Suppressor macrophage (primary cell): ENCODE data around the gene BUD23.
"Not testable (repeated sequence)": the region's sequence is repeated elsewhere in the genome, so short reads cannot be mapped to it uniquely, and the experiment has no call there.

Source experiments
- DNase-seq, 4 experiments: peaks; one replicate each; pipeline ENCODE4 v3.0.0-alpha.2; 2020 to 2022
- total RNA-seq, 17 experiments: gene quantifications; one replicate each; lab custom pipeline; 2026; ENCODE audit warnings: mixed read lengths in 6 of 17, inconsistent platforms in 3 of 17; lab: John Stamatoyannopoulos, UW

BUD23 gene
- 17.5 to 36.3 (median 23.1) reads per million in 17 experiments for total RNA-seq

DNA sequence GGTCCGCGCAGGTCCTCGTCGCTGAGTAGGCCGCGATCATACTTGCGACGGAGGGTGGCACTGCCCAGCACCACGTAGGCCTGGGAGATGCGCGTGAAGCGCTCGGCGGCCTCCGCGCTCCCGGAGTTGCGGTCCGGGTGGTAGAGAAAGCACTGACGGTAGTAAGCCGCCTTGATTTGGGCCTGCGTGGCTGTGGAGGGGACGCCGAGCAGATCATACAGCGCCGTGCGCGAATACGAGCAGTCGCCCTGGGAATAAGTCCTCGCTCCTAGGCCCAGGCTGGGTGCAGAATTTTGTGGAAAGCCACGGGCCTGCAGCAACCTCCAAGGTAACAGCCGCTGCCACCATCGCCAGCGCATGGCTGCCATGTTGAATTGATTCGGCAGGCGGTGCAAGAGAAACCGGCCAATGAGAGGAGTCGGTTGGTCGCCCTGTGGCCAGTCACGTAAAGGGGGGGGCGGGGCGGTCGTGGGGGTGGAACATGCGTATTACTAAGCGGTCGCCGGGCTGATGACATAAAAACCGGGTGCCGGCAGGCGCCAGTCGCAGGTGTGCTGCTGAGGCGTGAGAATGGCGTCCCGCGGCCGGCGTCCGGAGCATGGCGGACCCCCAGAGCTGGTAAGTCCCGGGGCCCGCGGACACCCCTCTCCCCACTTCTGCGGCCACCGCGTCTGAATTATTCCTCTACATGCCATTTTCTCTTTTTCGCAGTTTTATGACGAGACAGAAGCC, at the start of gene BUD23, which contains the start of gene DNAJC30:
Gene BUD23 (plus strand): TSS at position 542 of the 732 bp plus-strand sequence. CDS start 29 bp downstream, at position 571.
Gene DNAJC30 (minus strand): TSS at position 398 of the 732 bp plus-strand sequence. CDS start 30 bp downstream, at position 368.
- peak; percentile 93 to 97 (median 95) for DNase-seq

DNA sequence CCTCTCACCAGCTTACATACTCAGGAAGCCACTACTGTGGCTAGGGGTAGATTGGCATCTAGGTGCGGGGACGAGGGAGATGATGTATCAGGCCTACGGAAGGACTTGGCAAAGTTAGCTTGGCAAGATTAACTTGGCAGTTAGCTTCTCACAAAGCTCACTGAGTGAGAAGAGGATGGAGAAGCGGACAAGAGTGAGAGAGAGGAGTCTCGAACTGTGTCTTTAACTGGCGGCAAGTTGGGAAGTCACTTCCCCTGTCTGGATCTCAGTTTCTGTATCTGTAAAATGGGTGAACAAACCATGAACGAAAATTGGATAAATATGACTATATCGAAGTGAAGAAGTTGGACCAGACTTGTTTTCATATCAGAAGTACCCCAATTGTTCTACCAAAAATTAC, 49.6 kb upstream of the BUD23 start:
- DNase-seq: no peak

DNA sequence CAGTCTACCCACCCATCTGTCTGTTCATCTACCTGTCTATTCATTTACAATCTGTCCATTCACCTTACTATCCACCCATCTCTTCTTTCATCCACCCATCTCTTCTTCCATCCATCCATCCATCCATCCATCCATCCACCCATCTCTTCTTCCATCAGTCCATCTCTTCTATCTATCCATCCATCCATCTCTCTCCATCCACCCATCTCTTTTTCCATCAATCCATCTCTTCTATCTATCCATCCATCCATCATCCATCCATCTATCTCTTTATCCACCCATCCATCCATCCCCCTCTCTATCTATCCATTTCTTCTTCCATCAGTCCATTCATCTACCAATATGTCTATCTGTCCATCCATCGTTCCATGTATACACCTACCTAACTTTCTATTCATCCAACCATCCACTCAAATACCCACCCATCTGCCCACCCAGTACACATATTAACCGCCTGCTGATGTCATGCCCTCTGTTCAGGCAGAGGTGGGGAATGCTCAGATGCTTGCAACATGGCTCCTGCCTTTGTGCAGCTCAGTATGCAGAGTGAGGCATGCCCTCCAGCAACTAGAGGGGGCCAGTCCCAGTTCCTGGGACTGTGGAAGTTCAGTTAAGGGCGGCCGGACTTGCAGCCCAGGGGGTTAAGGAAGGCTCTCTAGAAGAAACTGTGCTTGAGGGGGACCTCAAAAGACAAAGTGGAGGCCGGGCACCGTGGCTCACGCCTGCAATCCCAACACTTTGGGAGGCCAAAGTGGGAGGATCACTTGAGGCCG, 47.8 kb upstream of the BUD23 start:
- no peak for DNase-seq

- DNase-seq: peak; percentile 21 to 57 (median 47)
Observed at GRCh38 chr7:73638911-73639310, 44.5 kb upstream of the BUD23 start.

GRCh38 chr7:73642834-73643233, 40.6 kb upstream of the BUD23 start:
- DNase-seq: no peak

DNA sequence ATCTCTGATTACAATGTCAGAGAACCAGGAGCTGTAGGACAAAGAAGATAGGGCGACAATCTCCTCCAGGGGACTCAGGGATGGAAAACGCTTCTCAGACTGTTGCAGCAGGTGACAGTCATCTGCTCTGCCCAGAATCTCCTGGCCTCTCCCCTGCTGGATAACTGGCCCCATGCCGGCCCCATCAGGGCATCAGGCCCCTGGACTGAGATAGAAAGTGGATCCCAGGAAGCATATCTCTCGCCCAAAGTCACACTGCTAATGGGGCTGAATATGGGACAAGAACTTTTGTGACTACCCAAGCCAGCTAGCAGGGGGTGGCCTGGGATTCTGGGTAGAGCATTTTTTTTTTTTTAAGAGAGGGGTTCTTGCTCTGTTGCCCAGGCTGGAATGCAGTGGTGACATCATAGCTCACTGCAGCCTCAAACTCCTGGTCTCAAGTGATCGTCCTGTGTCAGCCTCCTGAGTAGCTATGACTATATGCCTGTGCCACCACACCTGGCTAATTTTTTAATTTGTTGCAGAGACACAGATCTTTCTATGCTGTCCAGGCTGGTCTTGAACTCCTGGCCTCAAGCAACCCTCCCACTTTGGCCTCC, 38.6 kb upstream of the BUD23 start:
- DNase-seq: no peak

GRCh38 chr7:73645643-73646174, 37.7 kb upstream of the BUD23 start:
- DNase-seq: peak; percentile 37 to 68 (median 64)

GRCh38 chr7:73646785-73647724, 36.3 kb upstream of the BUD23 start:
- no peak for DNase-seq

- DNase-seq: peak; percentile 22 to 60 (median 46)
Observed at GRCh38 chr7:73647725-73648592, 35.4 kb upstream of the BUD23 start.

- no peak for DNase-seq
Observed at GRCh38 chr7:73648593-73649332, 34.6 kb upstream of the BUD23 start.

DNA sequence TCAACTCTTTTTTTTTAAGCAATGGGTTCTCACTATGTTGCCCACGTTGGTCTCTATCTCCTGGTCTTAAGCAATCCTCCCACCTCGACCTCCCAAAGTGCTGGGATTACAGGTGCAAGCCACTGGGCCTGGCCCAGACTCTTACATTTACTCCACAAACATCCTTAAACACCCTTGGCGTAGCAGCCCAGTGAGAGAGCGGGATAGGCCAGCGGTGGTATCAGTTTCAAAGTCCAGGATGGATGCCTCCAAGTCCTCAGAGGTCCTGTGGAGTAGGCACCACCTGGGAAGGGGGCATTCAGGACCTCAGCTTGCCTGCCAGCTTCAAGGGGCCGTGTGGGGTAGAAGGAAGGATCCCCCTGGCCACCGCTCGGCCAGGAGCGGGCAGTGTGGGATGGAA, 33.8 kb upstream of the BUD23 start:
- no peak for DNase-seq

GRCh38 chr7:73650524-73650923, 32.9 kb upstream of the BUD23 start:
- no peak for DNase-seq

DNA sequence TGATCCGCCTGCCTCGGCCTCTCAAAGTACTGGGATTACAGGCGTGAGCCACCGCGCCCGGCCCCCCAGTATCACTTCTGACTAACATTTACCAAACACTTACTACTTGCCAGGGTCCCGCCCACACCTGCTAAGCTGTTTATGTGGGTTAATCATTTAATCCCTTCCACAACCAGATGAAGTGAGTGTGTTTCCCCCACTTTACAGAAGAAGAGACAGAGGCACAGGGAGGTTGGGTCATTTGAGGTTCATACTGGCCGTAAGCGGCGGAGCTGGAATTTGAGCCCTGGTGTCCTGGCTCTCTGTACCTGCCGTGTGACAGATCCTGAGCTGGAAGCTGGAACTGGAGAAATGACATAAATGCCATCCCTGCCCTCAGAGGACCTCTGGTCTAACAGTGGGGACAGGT, 30.9 kb upstream of the BUD23 start:
- DNase-seq: no peak

GRCh38 chr7:73655309-73655708, 28.1 kb upstream of the BUD23 start:
- DNase-seq: not testable (repeated sequence)

GRCh38 chr7:73659983-73660382, 23.4 kb upstream of the BUD23 start:
- no peak for DNase-seq

DNA sequence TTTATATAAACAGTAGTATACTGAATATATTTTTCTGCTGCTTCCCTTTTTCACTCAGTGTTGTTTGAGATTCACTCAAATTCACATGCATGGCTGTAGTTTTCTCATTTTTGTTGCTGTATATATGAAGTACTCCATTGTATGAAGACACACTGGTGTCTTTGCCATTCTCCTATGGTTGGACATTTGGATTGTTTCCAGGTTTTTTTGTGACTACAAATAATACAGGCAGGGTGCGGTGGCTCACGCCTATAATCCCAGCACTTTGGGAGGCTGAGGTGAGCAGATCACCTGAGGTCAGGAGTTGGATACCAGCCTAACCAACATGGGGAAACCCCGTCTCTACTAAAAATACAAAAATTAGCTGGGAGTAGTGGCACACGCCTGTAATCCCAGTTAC, 22.8 kb upstream of the BUD23 start:
- DNase-seq: not testable (repeated sequence)

- DNase-seq: no peak
Observed at GRCh38 chr7:73663033-73663432, 20.4 kb upstream of the BUD23 start.

GRCh38 chr7:73667344-73668102, 15.9 kb upstream of the BUD23 start, which contains the start of gene VPS37D:
Gene VPS37D, plus strand, starts transcription at chr7:73667831. Its CDS starts 128 bp downstream, at chr7:73667959.
- DNase-seq: peak; percentile 90 to 98 (median 96)
